GM18505 (cell line): ENCODE results near the gene SLC18A3.

Source experiments
- ATAC-seq: cut with Tn5 transposase; IDR thresholded peaks from one replicate; pipeline ENCODE4 v1.9.1; 2021; ENCODE audit not compliant: unreplicated experiment
- POLR2A ChIP-seq: IDR thresholded peaks from 4 replicates; pipeline ENCODE4 v1.6.1; 2011; ENCODE audit warnings: borderline replicate concordance; ENCODE audit not compliant: insufficient read depth, insufficient read length; ENCODE audit errors: extremely low read depth

SLC18A3 gene

GRCh38 chr10:49610114-49610457 is at the start of gene SLC18A3:
TSS of gene SLC18A3 (plus strand) at chr10:49610310. CDS start at chr10:49610741, 431 bp downstream.
- no peak for ATAC-seq
- TF ChIP-seq POLR2A, result no peak

- ATAC-seq, result no peak
- no peak for TF ChIP-seq POLR2A
These were observed 49.6 kb upstream of the SLC18A3 start for GRCh38 chr10:49560526-49560925.

GRCh38 chr10:49562893-49563292 is 47.2 kb upstream of the SLC18A3 start:
- no peak for ATAC-seq
- no peak for TF ChIP-seq POLR2A

GRCh38 chr10:49564461-49565009 is 45.6 kb upstream of the SLC18A3 start:
- no peak for ATAC-seq
- no peak for TF ChIP-seq POLR2A

GRCh38 chr10:49567810-49568209 is 42.3 kb upstream of the SLC18A3 start:
- no peak for ATAC-seq
- no peak for TF ChIP-seq POLR2A

- ATAC-seq, result no peak
- TF ChIP-seq POLR2A, result no peak
These were observed 41.9 kb upstream of the SLC18A3 start for GRCh38 chr10:49568235-49568634.

GRCh38 chr10:49569031-49569631 is 41.0 kb upstream of the SLC18A3 start:
- ATAC-seq, result no peak

GRCh38 chr10:49571388-49571787 is 38.7 kb upstream of the SLC18A3 start:
- TF ChIP-seq POLR2A, result no peak
- ATAC-seq, result no peak

More at GRCh38 chr10:49569031-49569631, 41.0 kb upstream of the SLC18A3 start:
- TF ChIP-seq POLR2A, result no peak

- TF ChIP-seq POLR2A, result no peak
- no peak for ATAC-seq
These were observed 37.5 kb upstream of the SLC18A3 start for GRCh38 chr10:49572594-49573114.

- no peak for ATAC-seq
- no peak for TF ChIP-seq POLR2A
These were observed 34.5 kb upstream of the SLC18A3 start for GRCh38 chr10:49575489-49576072.

GRCh38 chr10:49577182-49577925 is 32.8 kb upstream of the SLC18A3 start:
- no peak for TF ChIP-seq POLR2A
- ATAC-seq, result no peak

GRCh38 chr10:49578392-49578791 is 31.7 kb upstream of the SLC18A3 start:
- no peak for TF ChIP-seq POLR2A
- no peak for ATAC-seq

- ATAC-seq, result no peak
- no peak for TF ChIP-seq POLR2A
These were observed 30.5 kb upstream of the SLC18A3 start for GRCh38 chr10:49579621-49580020.
